Right lobe of liver (tissue), 4 donors: ENCODE measurements around the gene AKAP13.

Experiments used
- CTCF ChIP-seq, 4 donors: fragments of 200-600 bp in 3 of 4; fragments of 450-650 bp in 1 of 4; IDR thresholded peaks; one replicate each; pipeline versions ENCODE4 v1.5.1 to v1.8.0; 2016 to 2022; ENCODE audit warnings: antibody characterized with exemption in 4 of 4, mild to moderate bottlenecking in 2 of 4
- POLR2A ChIP-seq: fragments of 450-650 bp; IDR thresholded peaks from one replicate; pipeline ENCODE4 v1.6.1; 2017; ENCODE audit warnings: antibody characterized with exemption, mild to moderate bottlenecking
- donor health status: DM: no; HTN: no; CAD: no.
- donor health status: DM: no; HTN: no; CAD: no.
- donor health status: DM: no; HTN: yes; CAD: no.

GRCh38 chr15:85424154-85424553 is 43.8 kb downstream of the AKAP13 start:
- TF ChIP-seq POLR2A (no peak), CTCF (IDR thresholded peaks at IDR 0.05) (no peak)
